GM18519 (cell line): ENCODE measurements around the gene CTDSPL2.
"Not testable (repeated sequence)": the region's sequence is repeated elsewhere in the genome, so short reads cannot be mapped to it uniquely, and the experiment has no call there.

ENCODE experiments used
- ATAC-seq: cut with Tn5 transposase; IDR thresholded peaks from one replicate; pipeline ENCODE4 v1.9.1; 2021; ENCODE audit warnings: mild to moderate bottlenecking, moderate library complexity; ENCODE audit not compliant: unreplicated experiment, low FRiP score

Gene CTDSPL2

DNA sequence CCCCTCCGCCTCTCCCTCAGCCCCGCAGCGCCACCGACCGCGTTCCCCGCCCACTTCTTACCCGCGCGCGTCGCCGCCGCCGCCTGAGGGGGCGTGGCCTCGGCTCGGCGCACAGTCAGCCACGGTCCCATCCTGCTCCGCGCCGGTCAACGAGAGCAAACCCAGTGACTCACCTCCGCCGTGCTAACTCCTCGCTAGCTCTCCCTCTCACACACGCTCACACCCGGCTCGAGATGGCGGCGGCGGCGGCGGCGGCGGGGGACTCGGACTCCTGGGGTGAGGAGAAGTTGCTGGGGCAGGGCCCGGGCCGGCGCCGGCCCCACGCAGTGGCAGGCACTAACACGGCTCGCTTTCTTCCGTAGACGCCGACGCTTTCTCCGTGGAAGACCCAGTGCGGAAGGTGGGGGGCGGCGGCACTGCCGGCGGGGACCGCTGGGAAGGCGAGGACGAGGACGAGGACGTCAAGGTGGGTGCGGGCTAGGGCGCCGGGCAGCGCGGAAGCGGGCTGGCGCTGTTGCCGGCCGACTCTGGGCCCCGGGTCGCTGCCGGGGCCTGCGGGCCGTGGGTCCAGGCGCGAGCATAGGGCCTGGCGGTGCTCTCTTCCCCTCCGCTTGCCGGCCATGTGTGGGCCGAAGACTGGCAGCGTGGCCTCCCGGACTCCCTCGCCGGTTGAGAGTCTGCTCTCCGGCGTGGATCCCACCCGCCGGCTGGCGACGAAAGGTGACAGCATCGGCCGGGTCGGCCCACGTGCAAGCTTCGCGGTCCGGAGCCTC, 109.7 kb downstream of the CTDSPL2 start, which contains the start of gene EIF3J:
Gene EIF3J, plus strand, starts transcription at position 186 of the 773 bp plus-strand sequence. Its CDS starts 48 bp downstream, at position 234.
- peak; percentile 68 for ATAC-seq

- no peak for ATAC-seq
Measured at GRCh38 chr15:44537735-44538240, 110.4 kb downstream of the CTDSPL2 start.

DNA sequence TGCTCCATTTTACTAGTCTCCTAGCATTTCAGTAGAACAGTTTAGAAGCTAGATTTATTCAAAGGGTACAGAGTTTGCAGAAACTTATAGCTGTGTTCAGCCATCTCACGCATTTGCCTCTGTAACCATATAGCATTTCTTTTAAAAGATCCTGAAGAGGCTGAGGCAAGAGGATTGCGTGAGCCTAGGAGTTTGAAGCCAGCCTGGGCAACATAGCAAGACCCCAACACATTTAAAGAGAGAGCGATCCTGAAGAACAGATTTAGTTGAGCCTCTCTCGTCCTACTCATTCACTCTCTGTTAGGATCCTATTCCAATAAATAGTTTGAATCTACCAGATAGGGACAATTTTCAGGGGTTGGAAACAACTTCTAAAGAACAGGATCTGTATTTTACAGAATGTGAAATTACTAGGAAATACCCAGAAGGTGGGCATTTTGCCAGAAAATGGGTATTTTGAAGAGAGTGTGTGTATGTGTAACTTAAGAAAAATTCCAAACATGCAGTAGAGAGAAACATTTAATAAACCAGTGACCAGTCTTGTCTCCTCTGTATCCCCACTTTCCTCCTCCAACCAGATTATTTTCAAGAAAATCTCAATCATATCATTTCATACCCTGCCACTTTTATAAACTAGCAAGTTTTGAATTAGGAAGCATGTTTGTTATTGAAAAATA, 114.0 kb downstream of the CTDSPL2 start:
- ATAC-seq, result no peak

GRCh38 chr15:44542596-44542995, 115.2 kb downstream of the CTDSPL2 start:
- ATAC-seq, result no peak

- not testable (repeated sequence) for ATAC-seq
Measured at GRCh38 chr15:44544745-44545144, 117.3 kb downstream of the CTDSPL2 start.

DNA sequence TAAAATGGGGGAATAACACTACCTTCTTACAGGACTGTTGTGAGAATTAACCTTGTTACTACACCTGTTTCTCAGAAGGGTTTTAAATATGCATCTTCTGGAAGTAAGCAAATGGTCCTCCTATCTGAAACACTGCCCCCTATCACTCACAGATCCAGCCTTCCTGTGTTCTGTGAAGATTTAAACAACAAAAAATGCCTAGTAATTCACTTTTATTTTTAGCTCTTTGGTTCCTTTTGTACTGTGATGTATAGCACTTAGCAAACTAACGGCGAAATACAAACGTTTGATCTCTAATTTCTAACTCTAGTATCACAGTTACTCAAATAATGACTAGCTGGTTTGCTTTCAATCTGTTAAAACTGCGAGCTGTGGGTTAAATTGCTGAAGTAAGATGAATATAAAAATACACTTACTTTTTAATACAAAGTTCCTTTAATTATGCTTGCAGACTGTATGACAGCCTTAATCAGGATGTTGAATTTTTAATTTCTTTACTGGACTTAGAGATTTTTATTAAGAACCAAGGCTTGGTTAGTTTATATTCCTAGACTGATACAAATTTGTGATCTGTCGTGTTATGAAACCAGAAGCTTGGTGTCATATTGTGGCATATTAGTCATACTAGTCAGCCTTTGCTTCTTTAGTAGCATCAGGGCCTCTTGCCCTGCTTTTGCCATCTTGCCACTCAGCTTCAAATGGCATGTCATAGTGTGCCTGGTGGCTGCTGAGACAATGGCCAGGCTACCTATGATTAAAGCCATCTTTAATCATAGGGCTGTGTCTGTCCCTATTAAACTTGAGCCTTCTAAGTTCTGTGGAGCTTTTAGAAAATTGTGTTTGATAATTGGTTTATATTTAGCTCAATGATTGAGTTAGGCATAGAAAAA, 118.7 kb downstream of the CTDSPL2 start:
- ATAC-seq, result peak; percentile 57

GRCh38 chr15:44549152-44549551, 121.7 kb downstream of the CTDSPL2 start:
- ATAC-seq, result not testable (repeated sequence)

DNA sequence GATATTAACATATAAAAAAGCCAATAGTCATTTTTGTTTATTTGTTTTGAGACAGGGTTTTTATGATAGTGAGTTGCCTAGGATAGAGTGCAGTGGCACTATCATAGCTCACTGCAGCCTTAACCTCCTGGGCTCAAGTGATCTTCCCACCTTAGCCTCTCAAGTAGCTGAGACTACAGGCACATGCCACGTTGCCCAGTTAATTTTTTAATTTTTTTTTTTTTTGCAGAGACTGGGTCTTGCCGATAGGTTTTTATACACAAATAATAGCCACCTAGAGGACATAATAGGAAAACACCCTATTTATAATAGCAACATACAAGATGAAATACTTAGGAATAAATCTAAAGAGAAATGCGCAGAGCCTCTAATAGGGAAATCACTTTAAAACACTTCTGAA, 122.8 kb downstream of the CTDSPL2 start:
- ATAC-seq, result no peak

GRCh38 chr15:44550734-44551133, 123.3 kb downstream of the CTDSPL2 start:
- no peak for ATAC-seq

- no peak for ATAC-seq
Measured at GRCh38 chr15:44554934-44555723, 127.7 kb downstream of the CTDSPL2 start.

- not testable (repeated sequence) for ATAC-seq
Measured at GRCh38 chr15:44560926-44561325, 133.5 kb downstream of the CTDSPL2 start.

DNA sequence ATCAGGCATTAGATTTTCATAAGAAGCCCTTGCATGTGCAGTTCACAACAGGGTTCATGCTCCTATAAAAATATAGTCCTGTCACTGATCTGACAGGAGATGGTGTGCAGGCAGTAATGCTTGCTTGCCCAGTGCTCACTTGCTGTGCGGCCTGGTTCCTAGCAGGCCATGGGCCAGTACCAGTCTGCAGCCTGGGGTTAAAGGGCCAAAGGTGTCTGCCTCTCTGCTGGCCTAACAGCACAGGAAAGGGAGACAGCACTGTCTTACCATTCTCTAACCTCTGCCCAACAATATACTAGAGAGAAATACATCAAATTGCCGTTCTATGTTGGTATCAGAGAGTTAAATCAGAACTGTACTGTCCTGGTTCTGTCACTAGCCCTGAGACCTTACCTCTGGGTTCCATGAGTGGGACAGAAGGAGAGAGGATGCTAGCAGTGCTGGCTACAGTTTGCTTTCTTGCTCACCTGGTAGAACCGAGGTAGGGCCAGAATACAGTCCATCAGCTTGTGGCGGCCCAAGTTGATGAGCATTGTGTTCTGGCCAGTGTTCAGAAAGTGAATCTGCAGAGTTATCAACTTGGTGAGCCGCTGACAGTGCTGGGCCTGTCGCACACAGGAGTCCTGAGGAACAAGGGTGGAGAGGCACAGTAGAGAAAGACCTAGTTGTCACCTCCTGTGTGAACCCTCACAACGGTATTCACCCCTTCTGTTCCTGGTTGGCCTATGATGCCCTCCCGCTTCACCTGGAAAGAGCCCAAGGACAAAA, 138.1 kb downstream of the CTDSPL2 start:
- ATAC-seq, result no peak

- no peak for ATAC-seq
Measured at GRCh38 chr15:44566155-44566540, 138.7 kb downstream of the CTDSPL2 start.

DNA sequence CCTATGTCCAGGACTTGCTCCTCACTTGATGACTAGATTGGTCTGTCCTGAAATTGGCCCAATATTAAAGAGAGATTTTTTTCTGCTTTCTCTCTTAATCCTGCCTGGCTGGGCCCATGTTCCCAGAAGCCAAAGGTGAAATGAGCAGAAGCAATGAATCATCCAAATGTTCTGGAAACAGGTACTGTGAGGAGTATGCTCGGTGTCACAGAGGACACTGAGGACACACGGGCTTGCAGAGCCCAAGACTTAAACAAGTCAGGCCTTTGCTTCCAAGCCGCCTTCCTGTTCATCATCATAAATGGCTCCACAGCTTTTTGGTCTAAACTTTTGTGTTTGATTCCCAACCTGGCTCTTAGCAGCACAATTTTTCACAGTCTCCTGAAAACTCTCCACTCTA, 140.9 kb downstream of the CTDSPL2 start:
- no peak for ATAC-seq

DNA sequence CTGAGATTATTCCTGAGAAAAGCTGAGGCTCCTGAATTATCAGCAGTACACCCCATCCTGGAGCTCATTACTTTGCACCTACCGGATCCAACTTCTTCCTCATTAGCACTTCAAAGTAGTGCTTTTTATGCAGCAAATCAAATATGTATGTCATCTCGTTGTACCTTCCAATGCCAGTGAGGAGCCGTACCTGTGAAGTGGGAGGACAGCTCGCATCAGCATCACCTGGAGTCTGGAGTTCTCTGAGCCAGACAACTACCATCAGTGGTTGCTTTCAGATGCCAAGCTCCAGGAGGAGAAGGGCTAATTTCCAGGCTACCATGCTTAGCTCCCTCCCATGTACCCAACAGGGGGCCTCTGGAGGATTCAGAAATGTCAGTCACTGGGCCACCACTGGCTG, 141.9 kb downstream of the CTDSPL2 start:
- no peak for ATAC-seq

GRCh38 chr15:44570361-44570760, 142.9 kb downstream of the CTDSPL2 start:
- no peak for ATAC-seq

- ATAC-seq, result no peak
Measured at GRCh38 chr15:44573386-44573785, 146.0 kb downstream of the CTDSPL2 start.

GRCh38 chr15:44574734-44575133, 147.3 kb downstream of the CTDSPL2 start:
- ATAC-seq, result no peak
